Type B pancreatic cell (in vitro differentiated cells): Measurements from ENCODE around the gene CACNA1B. TPM values are rescaled to one million over a fixed set of nuclear protein-coding genes. Genes with fewer than 3 reads are reported as not detected.

Source experiments
- DNase-seq: peaks from one replicate; pipeline ENCODE4 v3.0.0; 2021; ENCODE audit warnings: mixed read lengths; ENCODE audit not compliant: unreplicated experiment; ENCODE audit errors: extremely low spot score
- H3K27ac Mint-ChIP-seq: 2 replicates; pipeline ENCODE4 v1.8.0; 2021; ENCODE audit warnings: mild to moderate bottlenecking, mixed read lengths
- H3K27me3 Mint-ChIP-seq: 2 replicates; pipeline ENCODE4 v1.8.0; 2021; ENCODE audit warnings: mixed read lengths
- H3K36me3 Mint-ChIP-seq: 2 replicates; pipeline ENCODE4 v1.8.0; 2021; ENCODE audit warnings: mixed read lengths
- H3K4me1 Mint-ChIP-seq: one replicate; pipeline ENCODE4 v1.8.0; 2021; ENCODE audit warnings: mixed read lengths; ENCODE audit not compliant: unreplicated experiment
- H3K4me3 Mint-ChIP-seq: 2 replicates; pipeline ENCODE4 v1.8.0; 2021; ENCODE audit warnings: mild to moderate bottlenecking, mixed read lengths
- H3K9me3 Mint-ChIP-seq: 2 replicates; pipeline ENCODE4 v1.8.0; 2021; ENCODE audit warnings: mixed read lengths
- CTCF ChIP-seq: fragments of 200-600 bp; sonication (generic); conservative IDR thresholded peaks from 2 replicates; pipeline ENCODE4 v1.5.0; 2021; ENCODE audit warnings: antibody characterized with exemption, mild to moderate bottlenecking
- total RNA-seq: library from RNA; stranded (reverse); gene quantifications from 2 replicates; pipeline ENCODE4 v1.2.1, GENCODE V29; 2021; ENCODE audit warnings: low replicate concordance

Gene CACNA1B
- total RNA-seq, 1 donor from 2014 or later, result 2.4 TPM

GRCh38 chr9:137965177-137965795, 87.7 kb downstream of the CACNA1B start:
- H3K27me3 Mint-ChIP-seq, result peaks cover 6% of the 10 kb centered on the region
- H3K27ac Mint-ChIP-seq, result no peak overlapping the region
- DNase-seq, result no peak
- no peak for TF ChIP-seq CTCF
- H3K36me3 Mint-ChIP-seq, result no peaks in the 10 kb centered on the region
- no peak overlapping the region for H3K4me3 Mint-ChIP-seq
- H3K9me3 Mint-ChIP-seq, result peaks cover 6% of the 10 kb centered on the region
- H3K4me1 Mint-ChIP-seq, result peaks cover under 1% of the 10 kb centered on the region

GRCh38 chr9:137967280-137967953, 89.8 kb downstream of the CACNA1B start:
- Mint-ChIP-seq H3K27me3 (peaks cover 6% of the 10 kb centered on the region), H3K4me3 (no peak overlapping the region), H3K9me3 (peaks cover 6% of the 10 kb centered on the region), H3K36me3 (no peaks in the 10 kb centered on the region), H3K27ac (no peak overlapping the region), H3K4me1 (peaks cover 8% of the 10 kb centered on the region)
- no peak for DNase-seq
- TF ChIP-seq CTCF, result no peak

DNA sequence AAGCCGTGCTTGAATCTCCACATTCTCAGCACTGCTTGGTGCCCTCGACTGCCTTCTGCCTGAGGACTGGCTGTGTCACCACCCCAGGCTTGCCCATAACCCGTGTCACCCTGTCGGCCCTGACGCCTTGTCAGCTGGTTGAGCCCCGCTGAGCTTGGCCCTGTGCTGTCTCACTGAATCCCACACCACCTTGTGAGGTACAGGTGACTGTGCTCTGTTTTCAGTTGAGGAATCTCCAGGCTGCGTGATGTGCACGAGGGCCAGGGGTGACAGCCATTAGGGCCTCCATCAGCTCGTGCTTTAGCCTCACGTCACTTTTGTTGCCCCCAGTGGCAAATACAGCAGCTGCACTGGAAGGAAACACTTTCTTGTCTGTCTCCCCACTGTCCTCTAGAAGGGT, 90.7 kb downstream of the CACNA1B start:
- Mint-ChIP-seq H3K27me3 (peaks cover 6% of the 10 kb centered on the region), H3K4me1 (peaks cover 8% of the 10 kb centered on the region), H3K27ac (no peak overlapping the region), H3K36me3 (no peaks in the 10 kb centered on the region), H3K9me3 (peaks cover 6% of the 10 kb centered on the region), H3K4me3 (no peak overlapping the region)
- DNase-seq, result peak; percentile 55
- peak; percentile 51 for TF ChIP-seq CTCF

DNA sequence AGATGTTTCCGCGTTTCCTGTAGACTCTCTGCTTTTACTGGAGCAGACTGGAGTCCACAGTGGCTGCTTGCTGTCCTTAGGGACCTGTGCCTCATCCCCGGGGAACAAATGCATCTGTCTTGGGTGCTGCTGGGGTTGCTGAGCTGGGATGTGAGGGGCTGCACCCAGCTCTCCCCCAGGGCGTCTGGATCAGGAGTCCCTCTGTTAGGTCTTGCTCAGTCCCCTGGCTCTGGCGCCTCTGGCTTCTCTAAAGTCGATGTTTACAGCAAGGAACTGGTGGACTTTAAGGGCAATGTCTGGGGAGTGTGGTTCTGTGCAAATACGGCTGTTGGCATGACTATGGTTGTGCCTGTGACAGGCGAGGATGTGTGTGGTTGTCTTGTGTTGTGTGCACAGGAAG, 91.4 kb downstream of the CACNA1B start:
- Mint-ChIP-seq H3K4me1 (peaks cover 8% of the 10 kb centered on the region), H3K27ac (no peak overlapping the region), H3K36me3 (no peaks in the 10 kb centered on the region), H3K9me3 (peaks cover 4% of the 10 kb centered on the region), H3K27me3 (peaks cover 4% of the 10 kb centered on the region), H3K4me3 (no peak overlapping the region)
- peak; percentile 52 for DNase-seq
- no peak for TF ChIP-seq CTCF

DNA sequence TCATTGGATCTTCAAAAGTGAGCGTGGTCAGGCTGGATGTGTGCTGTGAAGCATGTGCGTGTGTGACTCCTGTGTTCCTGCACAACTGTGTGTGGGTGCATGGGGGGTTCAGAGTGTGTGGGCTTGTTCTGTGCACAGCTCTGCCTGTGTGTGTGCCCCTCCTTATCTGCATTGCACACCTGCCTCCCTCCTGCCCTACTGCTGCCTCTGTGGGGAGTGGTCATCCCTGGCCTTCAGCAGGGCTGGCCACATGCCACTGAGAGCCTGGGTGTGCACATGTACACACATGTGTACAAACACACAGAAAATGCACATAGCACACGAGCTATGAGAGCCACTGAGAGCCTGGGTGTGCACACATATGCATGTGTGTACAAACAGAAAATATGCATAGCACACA, 92.1 kb downstream of the CACNA1B start:
- Mint-ChIP-seq H3K4me1 (peaks cover 8% of the 10 kb centered on the region), H3K4me3 (no peak overlapping the region), H3K9me3 (no peaks in the 10 kb centered on the region), H3K27me3 (no peaks in the 10 kb centered on the region), H3K36me3 (no peaks in the 10 kb centered on the region), H3K27ac (no peak overlapping the region)
- TF ChIP-seq CTCF, result no peak
- no peak for DNase-seq
